Naive thymus-derived CD8-positive, alpha-beta T cell (primary cell): ENCODE data around the gene SIK3. TPM values are rescaled to one million over a fixed set of nuclear protein-coding genes. Genes with fewer than 3 reads are reported as not detected.
"Not testable (repeated sequence)": the region's sequence is repeated elsewhere in the genome, so short reads cannot be mapped to it uniquely, and the experiment has no call there.

ENCODE experiments used
- ATAC-seq, 2 donors: fragments of 150-1000 bp; cut with Tn5 transposase in 1 of 2; sonication (Bioruptor Pico), chemical (Tn5 transposase) in 1 of 2; 1 replicate in 1 of 2; 2 replicates in 1 of 2; pipeline ENCODE4 v1.10.0; 2021; ENCODE audit warnings: mild to moderate bottlenecking in 2 of 2, moderate library complexity in 2 of 2
- POLR2A ChIA-PET: fragments of 350-600 bp; sonication (Branson Sonifier 250); formaldehyde crosslinking; loops from one replicate; lab custom pipeline; 2021; ENCODE audit warnings: antibody characterized with exemption; lab: Charles Lee
- DNase-seq, 10 donors: peaks; one replicate each; pipeline versions ENCODE4 v3.0.0 to v3.0.0-alpha.2; 2020 to 2022
- H3K27ac Mint-ChIP-seq, 10 donors: one replicate each; pipeline ENCODE4 v1.8.0; 2020 to 2022; ENCODE audit warnings: mild to moderate bottlenecking in 10 of 10, mixed read lengths in 10 of 10, moderate library complexity in 4 of 10, inconsistent platforms in 1 of 10
- H3K27me3 Mint-ChIP-seq, 5 donors: one replicate each; pipeline ENCODE4 v1.8.0; 2021 to 2022; ENCODE audit warnings: mixed read lengths in 5 of 5
- H3K36me3 Mint-ChIP-seq, 3 donors: one replicate each; pipeline ENCODE4 v1.8.0; 2020 to 2022; ENCODE audit warnings: mixed read lengths in 3 of 3, mild to moderate bottlenecking in 2 of 3, inconsistent platforms in 1 of 3
- H3K4me1 Mint-ChIP-seq, 4 donors: one replicate each; pipeline ENCODE4 v1.8.0; 2021 to 2022; ENCODE audit warnings: mixed read lengths in 4 of 4
- H3K4me3 Mint-ChIP-seq, 10 donors: one replicate each; pipeline ENCODE4 v1.8.0; 2020 to 2022; ENCODE audit warnings: mild to moderate bottlenecking in 10 of 10, mixed read lengths in 10 of 10, moderate library complexity in 6 of 10, inconsistent platforms in 1 of 10
- H3K9me3 Mint-ChIP-seq, 9 donors: one replicate each; pipeline ENCODE4 v1.8.0; 2020 to 2022; ENCODE audit warnings: mixed read lengths in 9 of 9, mild to moderate bottlenecking in 3 of 9, inconsistent platforms in 1 of 9, moderate library complexity in 1 of 9
- polyA plus RNA-seq, 3 donors: library from polyadenylated mRNA; unstranded; fragments of 300-500 nt; fragmentation: Illumina TruSeq; gene quantifications; one replicate each; pipeline ENCODE4 v1.2.3, GENCODE V29; 2021
- total RNA-seq, 8 experiments: library from RNA in 2 of 8; stranded (reverse) in 2 of 8; gene quantifications; one replicate each; pipeline ENCODE4 v1.2.3 and lab custom pipeline; 2021 to 2026

The SIK3 gene
- total and polyA plus RNA-seq, 5 experiments from 2014 or later = 14.1 to 69.2 (median 16.2) TPM

DNA sequence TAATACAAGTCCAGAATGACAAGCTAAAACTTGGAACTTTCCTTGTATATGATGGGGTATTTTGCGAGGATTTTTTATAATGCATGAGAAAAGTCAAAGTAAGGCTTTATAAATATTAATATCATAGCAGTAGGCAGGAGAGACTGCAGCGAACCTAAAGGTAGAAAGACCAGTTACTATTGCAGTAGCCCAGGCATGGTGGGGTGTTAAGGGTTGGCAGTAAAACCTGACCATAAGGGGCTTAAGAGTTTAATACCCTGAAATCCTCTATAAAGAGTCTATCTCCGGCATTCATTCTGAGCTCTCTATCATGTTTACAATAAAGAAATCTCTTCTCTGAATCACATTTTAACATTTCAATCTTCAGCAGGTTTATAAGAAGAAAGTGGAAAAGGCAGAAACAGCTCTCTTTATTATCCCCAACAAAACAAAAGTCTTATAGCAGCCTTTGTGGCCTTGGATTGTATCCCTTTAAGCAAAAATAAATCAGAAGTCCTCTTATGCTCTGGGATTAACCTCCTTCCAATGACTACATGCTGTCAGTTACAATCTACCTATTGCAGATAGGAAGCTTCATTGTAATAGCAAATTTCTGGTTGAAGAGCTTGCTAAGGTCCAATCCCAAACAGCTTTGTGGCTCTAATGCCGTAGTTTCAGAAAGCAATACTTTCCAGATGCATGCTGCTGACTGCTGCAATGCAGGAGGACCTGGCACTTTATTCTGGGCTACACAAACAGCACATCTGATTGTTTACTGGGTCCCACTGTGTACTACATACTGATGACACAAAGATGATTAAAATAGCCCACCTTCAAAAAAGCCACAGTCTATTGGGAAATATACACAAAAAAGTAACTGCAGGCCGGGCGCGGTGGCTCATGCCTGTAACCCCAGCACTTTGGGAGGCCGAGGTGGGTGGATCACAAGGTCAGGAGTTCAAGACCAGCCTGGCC is 45.8 kb downstream of the SIK3 start:
- Mint-ChIP-seq H3K4me1 (peaks cover 8 to 40% (median 23%) of the 10 kb centered on the region in 4 donors), H3K36me3 (peaks cover 4 to 18% (median 6%) of the 10 kb centered on the region in 3 donors), H3K9me3 (no peaks in the 10 kb centered on the region), H3K27me3 (no peaks in the 10 kb centered on the region), H3K27ac (peak overlapping the region in 1 of 10 donors; percentile 43), H3K4me3 (no peak overlapping the region)
- ATAC-seq (no peak), DNase-seq (no peak)
- POLR2A ChIA-PET = no interaction called here

DNA sequence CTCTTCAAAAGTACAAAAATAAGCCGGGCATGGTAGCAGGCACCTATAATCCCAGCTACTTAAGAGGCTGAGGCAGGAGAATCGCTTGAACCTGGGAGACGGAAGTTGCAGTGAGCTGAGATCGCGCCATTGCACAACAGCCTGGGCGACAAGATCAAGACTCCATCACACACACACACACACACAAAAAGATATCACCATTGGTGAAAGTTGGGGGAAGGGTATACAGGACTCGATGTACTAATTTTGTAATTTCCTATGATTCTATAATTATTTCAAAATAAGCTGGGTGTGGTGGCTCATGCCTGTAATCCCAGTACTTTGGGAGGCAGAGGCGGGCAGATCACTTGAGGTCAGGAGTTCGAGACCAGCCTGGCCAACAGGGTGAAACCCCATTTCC is 48.1 kb downstream of the SIK3 start:
- Mint-ChIP-seq H3K36me3 (peaks cover 0 to 12% (median 0%) of the 10 kb centered on the region in 3 donors), H3K4me1 (peaks cover 10 to 45% (median 30%) of the 10 kb centered on the region in 4 donors), H3K27ac (peak overlapping the region in 1 of 10 donors; percentile 34)
- H3K4me3 Mint-ChIP-seq, DNase-seq, POLR2A ChIA-PET, H3K9me3 Mint-ChIP-seq, ATAC-seq, H3K27me3 Mint-ChIP-seq: not testable (repeated sequence)

DNA sequence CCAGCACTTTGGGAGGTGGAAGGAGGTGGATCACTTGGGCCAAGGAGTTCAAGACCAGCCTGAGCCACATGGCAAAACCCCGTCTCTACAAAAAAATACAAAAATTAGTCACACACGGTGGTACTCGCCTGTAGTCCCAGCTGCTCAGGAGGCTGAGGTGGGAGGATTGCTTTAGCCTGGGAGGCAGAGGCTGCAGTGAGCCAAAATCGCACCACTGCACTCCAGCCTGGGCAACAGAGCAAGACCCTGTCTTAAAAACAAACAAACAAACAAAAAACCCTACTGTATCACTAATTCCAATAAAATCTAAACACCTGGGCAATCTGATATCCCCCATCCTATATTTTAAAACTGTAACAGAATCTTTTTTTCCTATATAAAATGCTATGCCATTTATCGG is 51.6 kb downstream of the SIK3 start:
- H3K4me1 Mint-ChIP-seq = peaks cover 16 to 65% (median 49%) of the 10 kb centered on the region in 4 donors
- DNase-seq, H3K9me3 Mint-ChIP-seq, ATAC-seq, H3K27me3 Mint-ChIP-seq, POLR2A ChIA-PET, H3K27ac Mint-ChIP-seq, H3K4me3 Mint-ChIP-seq: not testable (repeated sequence)
- peaks cover 0 to 12% (median 0%) of the 10 kb centered on the region in 3 donors for H3K36me3 Mint-ChIP-seq

- POLR2A ChIA-PET = no interaction called here
- no peak for DNase-seq
- Mint-ChIP-seq H3K36me3 (peaks cover 0 to 12% (median 0%) of the 10 kb centered on the region in 3 donors), H3K4me1 (peaks cover 18 to 70% (median 51%) of the 10 kb centered on the region in 4 donors), H3K27me3 (no peaks in the 10 kb centered on the region), H3K27ac (no peak overlapping the region), H3K4me3 (no peak overlapping the region), H3K9me3 (no peaks in the 10 kb centered on the region)
- no peak for ATAC-seq
Observed at GRCh38 chr11:117045956-117046355, 52.3 kb downstream of the SIK3 start.

DNA sequence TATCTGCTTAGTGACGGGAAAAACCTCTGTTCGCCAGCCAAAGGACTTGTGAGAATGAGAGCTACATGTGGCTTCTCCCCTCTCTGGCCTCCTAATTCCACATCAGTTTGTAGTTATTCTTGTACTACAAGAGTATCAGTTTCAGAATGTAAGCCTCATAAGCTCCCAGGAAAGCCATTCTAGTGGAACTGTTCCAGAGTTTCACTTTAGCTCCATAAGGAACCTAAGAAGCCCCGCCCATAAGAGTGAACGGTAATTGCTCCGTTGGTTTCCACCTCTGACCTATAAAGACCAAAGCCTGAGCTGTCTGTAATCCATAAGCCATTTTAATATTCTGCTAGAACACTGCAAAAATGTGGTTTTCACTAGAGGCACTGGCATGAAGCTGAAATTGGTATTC is 53.0 kb downstream of the SIK3 start:
- no peaks in the 10 kb centered on the region for H3K27me3 Mint-ChIP-seq
- no peaks in the 10 kb centered on the region for H3K9me3 Mint-ChIP-seq
- POLR2A ChIA-PET = interaction anchor here (0.6 to 1.1 kb wide), 2 partner anchors 63 to 115 kb away, joined by 3 read pairs; no protein-coding TSS in a partner anchor
- no peak overlapping the region for H3K4me3 Mint-ChIP-seq
- H3K4me1 Mint-ChIP-seq = peaks cover 18 to 71% (median 53%) of the 10 kb centered on the region in 4 donors
- H3K36me3 Mint-ChIP-seq = peaks cover 0 to 8% (median 0%) of the 10 kb centered on the region in 3 donors
- ATAC-seq = no peak
- peak overlapping the region in 6 of 10 donors; percentile 3 to 65 (median 15) for H3K27ac Mint-ChIP-seq
- no peak for DNase-seq

GRCh38 chr11:117044287-117045035 is 53.8 kb downstream of the SIK3 start:
- DNase-seq (no peak), ATAC-seq (no peak)
- Mint-ChIP-seq H3K27me3 (no peaks in the 10 kb centered on the region), H3K4me3 (no peak overlapping the region), H3K4me1 (peaks cover 21 to 78% (median 59%) of the 10 kb centered on the region in 4 donors), H3K36me3 (peaks cover 0 to 8% (median 0%) of the 10 kb centered on the region in 3 donors), H3K9me3 (no peaks in the 10 kb centered on the region), H3K27ac (peak overlapping the region in 3 of 10 donors; percentile 3 to 59 (median 12))
- POLR2A ChIA-PET = interaction anchor here (0.6 to 1.1 kb wide), 2 partner anchors 62 to 114 kb away, joined by 3 read pairs; no protein-coding TSS in a partner anchor

- ATAC-seq = no peak
- no peak for DNase-seq
- H3K4me1 Mint-ChIP-seq = peaks cover 26 to 87% (median 75%) of the 10 kb centered on the region in 4 donors
- POLR2A ChIA-PET = no interaction called here
- H3K27ac Mint-ChIP-seq = peak overlapping the region in 2 of 10 donors; percentile 0 to 9
- H3K4me3 Mint-ChIP-seq = no peak overlapping the region
- H3K27me3 Mint-ChIP-seq = no peaks in the 10 kb centered on the region
- no peaks in the 10 kb centered on the region for H3K9me3 Mint-ChIP-seq
- H3K36me3 Mint-ChIP-seq = peaks cover 0 to 7% (median 0%) of the 10 kb centered on the region in 3 donors
Observed at GRCh38 chr11:117042689-117043088, 55.5 kb downstream of the SIK3 start.

GRCh38 chr11:117039900-117040299 is 58.3 kb downstream of the SIK3 start:
- H3K27ac Mint-ChIP-seq = peak overlapping the region in 8 of 10 donors; percentile 0 to 73 (median 30)
- ATAC-seq (peak in 1 of 2 donors; percentile 21), DNase-seq (no peak)
- no peaks in the 10 kb centered on the region for H3K9me3 Mint-ChIP-seq
- H3K4me1 Mint-ChIP-seq = peaks cover 26 to 90% (median 77%) of the 10 kb centered on the region in 4 donors
- H3K4me3 Mint-ChIP-seq = peak overlapping the region in 1 of 10 donors; percentile 7
- H3K36me3 Mint-ChIP-seq = peaks cover 0 to 5% (median 0%) of the 10 kb centered on the region in 3 donors
- no peaks in the 10 kb centered on the region for H3K27me3 Mint-ChIP-seq
- POLR2A ChIA-PET = interaction anchor here (0.6 kb wide), 1 partner anchor 176 kb away, joined by 4 read pairs; no protein-coding TSS in a partner anchor

GRCh38 chr11:117039270-117039669 is 59.0 kb downstream of the SIK3 start:
- Mint-ChIP-seq H3K27ac (peak overlapping the region in 7 of 10 donors; percentile 3 to 83 (median 66)), H3K27me3 (no peaks in the 10 kb centered on the region), H3K9me3 (no peaks in the 10 kb centered on the region), H3K36me3 (peaks cover 0 to 2% (median 0%) of the 10 kb centered on the region in 3 donors), H3K4me3 (no peak overlapping the region), H3K4me1 (peaks cover 25 to 86% (median 73%) of the 10 kb centered on the region in 4 donors)
- ATAC-seq = no peak
- no peak for DNase-seq
- POLR2A ChIA-PET = no interaction called here

DNA sequence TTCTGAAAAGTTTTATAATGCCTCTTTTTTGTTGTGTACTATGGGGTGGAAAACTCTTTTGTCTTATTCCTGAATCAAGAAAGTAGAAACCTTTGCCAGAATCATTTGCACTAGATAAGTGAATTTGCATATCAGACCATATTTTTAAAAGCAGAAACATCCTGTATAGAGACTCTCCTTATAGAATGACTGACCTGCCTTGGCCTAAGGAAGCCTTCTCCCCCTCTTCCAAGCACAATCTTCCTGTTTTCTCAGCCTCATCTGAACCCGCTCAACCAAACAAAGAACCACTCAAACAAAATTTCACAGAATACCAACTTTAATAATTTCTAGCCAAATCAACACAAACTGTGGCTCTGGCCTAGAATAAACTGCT is 60.3 kb downstream of the SIK3 start:
- peak overlapping the region; percentile 69 to 94 (median 87) for H3K27ac Mint-ChIP-seq
- peak; percentile 31 to 53 for ATAC-seq
- peak overlapping the region in 9 of 10 donors; percentile 0 to 72 (median 49) for H3K4me3 Mint-ChIP-seq
- H3K36me3 Mint-ChIP-seq = peaks cover 0 to 2% (median 0%) of the 10 kb centered on the region in 3 donors
- POLR2A ChIA-PET = interaction anchor here (0.7 kb wide), 2 partner anchors 18 to 102 kb away, joined by 3 to 4 read pairs; no protein-coding TSS in a partner anchor
- DNase-seq = no peak
- H3K27me3 Mint-ChIP-seq = no peaks in the 10 kb centered on the region
- H3K4me1 Mint-ChIP-seq = peaks cover 28 to 82% (median 67%) of the 10 kb centered on the region in 4 donors
- no peaks in the 10 kb centered on the region for H3K9me3 Mint-ChIP-seq

DNA sequence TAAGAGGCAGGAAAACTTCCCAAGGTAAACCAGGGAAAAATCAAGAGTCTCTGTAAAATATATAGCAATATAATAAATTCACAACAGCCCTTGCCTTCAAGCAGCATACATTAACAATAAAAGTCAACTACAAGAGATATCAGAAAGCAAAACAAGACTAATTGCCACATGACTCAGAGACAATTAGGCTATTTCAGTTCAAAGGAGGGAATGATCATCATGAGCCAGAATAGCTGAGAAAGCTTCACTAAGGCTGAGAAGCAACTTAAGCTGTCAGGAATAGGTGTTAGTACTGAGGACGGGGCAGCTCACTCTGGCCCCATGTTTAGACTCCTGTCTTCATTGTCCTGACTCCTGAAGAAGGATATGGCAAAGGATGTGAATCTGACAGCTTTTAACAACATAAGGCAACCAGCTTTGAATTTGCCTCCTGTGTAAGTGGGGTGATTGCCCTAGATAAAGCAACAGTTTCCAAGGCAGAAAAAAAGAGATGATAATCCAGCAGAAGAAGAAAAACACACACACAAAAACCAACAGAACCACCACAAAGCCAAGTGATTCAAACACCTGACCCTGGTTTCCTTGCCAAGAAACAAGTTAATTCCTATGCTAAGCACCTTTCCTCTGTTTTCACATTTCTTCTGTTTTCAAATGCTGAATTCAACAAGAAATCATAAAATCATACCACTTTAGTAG is 60.8 kb downstream of the SIK3 start:
- Mint-ChIP-seq H3K9me3 (no peaks in the 10 kb centered on the region), H3K27me3 (no peaks in the 10 kb centered on the region), H3K36me3 (peaks cover 0 to 2% (median 0%) of the 10 kb centered on the region in 3 donors), H3K4me3 (peak overlapping the region in 9 of 10 donors; percentile 33 to 72 (median 49)), H3K27ac (peak overlapping the region; percentile 69 to 94 (median 87)), H3K4me1 (peaks cover 28 to 78% (median 65%) of the 10 kb centered on the region in 4 donors)
- POLR2A ChIA-PET = no interaction called here
- DNase-seq (peak in 3 of 10 donors; percentile 41 to 60 (median 52)), ATAC-seq (peak; percentile 60 to 63)
